Hematopoietic multipotent progenitor cell (in vitro differentiated cells): ENCODE results near the gene NOVA2. TPM values are rescaled to one million over a fixed set of nuclear protein-coding genes. Genes with fewer than 3 reads are reported as not detected.

ENCODE experiments used
- DNase-seq, 3 donors: peaks; one replicate each; pipeline ENCODE4 v3.0.0-alpha.2; 2011 to 2015; ENCODE audit warnings: low read depth in 2 of 3, low spot score in 2 of 3
- total RNA-seq: library from RNA; depleted of rRNA; stranded (reverse); fragments of >200 nt; gene quantifications from one replicate; pipeline ENCODE4 v1.2.3, GENCODE V29; 2012

NOVA2 gene
- total RNA-seq, 1 donor: not detected

DNA sequence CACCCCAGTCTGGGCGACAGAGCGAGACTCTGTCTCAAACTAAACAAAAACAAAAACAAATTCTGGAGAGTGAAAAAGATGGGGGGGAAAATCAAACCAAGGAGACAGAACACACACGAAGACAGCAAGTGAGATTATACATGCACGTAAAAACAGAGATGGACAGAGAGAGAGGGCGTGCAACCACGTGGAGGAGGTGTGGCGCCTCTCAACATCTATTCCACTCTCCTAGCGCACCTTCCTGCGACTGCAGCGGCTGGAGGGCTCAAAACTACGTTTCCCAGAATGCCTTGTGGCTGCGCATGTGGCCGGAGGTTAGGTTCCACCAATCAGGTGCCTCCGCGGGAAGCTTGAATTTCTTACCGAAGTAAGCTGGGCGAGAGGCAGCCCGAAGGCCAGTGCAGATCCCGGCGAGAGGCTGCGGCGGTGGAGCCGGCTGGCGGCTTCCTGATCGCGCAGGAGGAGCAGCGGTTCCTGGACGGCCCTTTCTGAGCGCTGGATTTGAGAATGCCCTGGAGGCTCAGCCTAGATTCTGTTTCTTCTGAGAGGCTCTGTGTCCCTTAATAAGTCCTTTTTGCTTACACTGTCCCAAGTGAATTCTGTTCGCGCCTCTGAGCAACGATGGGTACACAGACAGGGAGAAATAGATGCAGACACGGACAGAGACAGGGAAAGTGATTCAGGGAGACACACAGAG is 46.0 kb downstream of the NOVA2 start:
- peak; percentile 82 to 90 (median 85) for DNase-seq

- no peak for DNase-seq
Measured at GRCh38 chr19:45924891-45925447, 48.7 kb downstream of the NOVA2 start.

- no peak for DNase-seq
Measured at GRCh38 chr19:45922281-45922680, 51.4 kb downstream of the NOVA2 start.

GRCh38 chr19:45920458-45920857 is 53.2 kb downstream of the NOVA2 start:
- DNase-seq: peak in 1 of 3 donors; percentile 21

DNA sequence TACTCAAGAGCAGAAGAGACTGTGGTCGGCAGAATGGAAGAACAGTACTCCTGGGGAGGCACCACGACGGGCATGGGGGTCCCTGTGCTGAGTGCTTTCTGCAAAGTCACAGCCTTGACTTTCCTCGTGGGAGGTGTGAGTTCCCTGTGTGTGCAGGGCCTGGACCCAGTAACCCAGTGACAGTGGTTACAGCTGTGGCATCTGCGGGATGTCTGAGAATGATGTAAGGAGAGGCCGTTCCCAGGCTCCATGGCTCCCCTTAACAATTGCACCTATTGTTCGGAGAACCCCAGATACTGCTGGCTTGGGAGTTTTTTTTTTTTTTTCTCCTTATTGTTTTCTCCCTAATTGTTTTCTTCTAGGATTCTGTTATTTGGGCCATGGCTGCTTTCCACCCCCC is 54.0 kb downstream of the NOVA2 start:
- DNase-seq: no peak

DNA sequence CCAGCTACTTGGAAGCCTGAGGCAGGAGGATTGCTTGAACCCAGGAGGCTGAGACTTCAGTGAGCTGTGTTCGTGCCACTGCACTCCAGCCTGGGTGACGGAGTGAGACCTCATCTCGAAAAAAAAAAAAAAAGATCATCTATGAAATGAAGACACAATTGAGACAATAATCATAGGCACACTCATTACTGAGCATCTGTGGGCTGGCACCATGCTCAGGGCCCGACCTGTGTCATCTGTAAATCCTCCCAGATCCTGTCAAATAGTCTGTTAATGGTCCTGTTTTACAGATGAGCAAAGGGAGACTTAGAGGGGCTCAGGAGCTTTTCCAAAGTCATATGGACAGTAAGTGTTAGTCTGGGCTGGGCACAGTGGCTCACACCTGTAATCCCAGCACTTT is 54.9 kb downstream of the NOVA2 start:
- DNase-seq: no peak

- no peak for DNase-seq
Measured at GRCh38 chr19:45917421-45918091, 56.1 kb downstream of the NOVA2 start.

DNA sequence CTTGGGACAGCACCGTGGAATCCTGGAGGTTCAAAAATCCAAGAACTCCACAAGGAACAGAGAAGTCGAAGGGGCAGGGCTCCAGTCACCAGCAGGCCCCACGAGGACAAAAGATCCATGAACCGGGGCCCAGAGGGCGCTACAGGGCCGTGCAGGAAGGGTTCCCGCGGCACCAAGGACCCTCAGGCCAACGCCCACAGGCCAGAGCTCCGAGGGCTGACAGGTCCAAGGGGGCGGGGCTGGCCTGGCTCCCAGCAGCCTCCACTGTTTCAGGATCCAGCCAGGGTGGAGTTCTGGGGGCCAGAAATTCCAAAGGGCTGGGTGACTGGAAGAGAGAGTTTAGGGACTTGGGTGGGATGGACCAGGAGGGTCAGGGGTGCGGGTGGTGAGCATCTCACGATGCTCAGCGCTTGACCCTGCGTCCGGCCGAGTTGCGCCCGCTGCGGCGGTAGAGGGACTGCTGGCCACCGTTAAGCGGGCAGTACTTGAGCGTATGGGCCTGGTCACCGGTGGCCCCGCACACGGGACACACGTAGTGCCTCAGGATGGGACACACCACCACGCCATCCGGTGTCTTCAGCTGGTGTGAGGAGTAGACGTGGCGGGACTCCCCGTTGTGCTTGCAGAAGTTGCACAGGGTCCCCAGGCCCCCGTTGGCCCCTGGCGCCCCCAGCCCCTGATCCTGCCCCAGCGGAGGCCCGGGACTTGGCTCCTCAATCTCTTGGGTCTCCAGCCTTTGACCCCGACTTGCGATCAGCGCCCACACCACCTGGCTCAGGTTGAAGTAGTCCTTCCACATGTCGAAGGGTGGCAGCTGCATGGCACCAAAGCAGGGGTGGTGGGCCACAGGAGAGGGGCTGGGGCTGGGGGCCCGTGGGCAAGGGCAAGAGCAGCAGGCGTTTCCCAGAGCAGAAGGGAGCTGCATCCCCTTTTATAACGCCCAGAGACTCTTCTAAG is 59.5 kb downstream of the NOVA2 start, which contains the start of gene NANOS2:
TSS of gene NANOS2 (minus strand) at position 905 of the 957 bp plus-strand sequence. CDS start at position 820, 85 bp downstream.
- DNase-seq: no peak

GRCh38 chr19:45911291-45911690 is 62.4 kb downstream of the NOVA2 start:
- DNase-seq: no peak

DNA sequence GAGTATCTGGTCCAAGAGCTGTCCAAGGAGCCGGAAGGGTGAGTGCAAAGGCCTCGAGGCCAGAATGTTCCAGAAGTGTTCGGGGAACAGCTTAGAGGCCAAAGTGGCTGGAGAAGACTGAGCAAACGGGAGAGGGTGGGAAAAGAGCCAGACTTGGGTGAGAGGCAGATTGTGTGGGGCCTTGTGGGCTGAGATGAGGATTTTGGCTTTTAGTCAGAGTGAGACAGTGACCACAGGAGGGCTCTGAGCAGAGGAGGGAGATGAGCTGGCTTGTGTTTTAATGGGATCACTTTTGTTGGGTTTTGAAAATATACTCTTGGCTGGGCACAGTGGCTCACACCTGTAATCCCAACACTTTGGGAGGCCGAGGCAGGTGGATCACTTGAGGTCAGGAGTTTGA is 64.7 kb downstream of the NOVA2 start:
- DNase-seq: no peak

DNA sequence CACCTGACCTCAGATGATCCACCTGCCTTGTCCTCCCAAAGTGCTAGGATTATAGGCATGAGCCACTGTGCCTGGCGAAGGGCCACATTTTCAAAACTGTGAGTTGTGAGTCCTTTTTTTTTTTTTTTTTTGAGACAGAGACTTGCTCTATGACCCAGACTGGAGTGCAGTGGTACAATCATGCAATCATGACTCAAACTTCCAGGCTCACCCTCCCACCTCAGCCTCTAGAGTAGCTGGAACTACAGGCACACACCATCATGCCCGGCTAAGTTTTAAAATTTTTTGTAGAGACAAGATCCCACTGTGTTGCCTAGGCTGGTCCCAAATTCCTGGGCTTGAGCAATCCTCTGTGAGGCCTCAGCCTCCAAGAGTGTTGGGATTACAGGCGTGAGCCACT is 67.4 kb downstream of the NOVA2 start:
- no peak for DNase-seq

- no peak for DNase-seq
Measured at GRCh38 chr19:45905011-45905410, 68.7 kb downstream of the NOVA2 start.

DNA sequence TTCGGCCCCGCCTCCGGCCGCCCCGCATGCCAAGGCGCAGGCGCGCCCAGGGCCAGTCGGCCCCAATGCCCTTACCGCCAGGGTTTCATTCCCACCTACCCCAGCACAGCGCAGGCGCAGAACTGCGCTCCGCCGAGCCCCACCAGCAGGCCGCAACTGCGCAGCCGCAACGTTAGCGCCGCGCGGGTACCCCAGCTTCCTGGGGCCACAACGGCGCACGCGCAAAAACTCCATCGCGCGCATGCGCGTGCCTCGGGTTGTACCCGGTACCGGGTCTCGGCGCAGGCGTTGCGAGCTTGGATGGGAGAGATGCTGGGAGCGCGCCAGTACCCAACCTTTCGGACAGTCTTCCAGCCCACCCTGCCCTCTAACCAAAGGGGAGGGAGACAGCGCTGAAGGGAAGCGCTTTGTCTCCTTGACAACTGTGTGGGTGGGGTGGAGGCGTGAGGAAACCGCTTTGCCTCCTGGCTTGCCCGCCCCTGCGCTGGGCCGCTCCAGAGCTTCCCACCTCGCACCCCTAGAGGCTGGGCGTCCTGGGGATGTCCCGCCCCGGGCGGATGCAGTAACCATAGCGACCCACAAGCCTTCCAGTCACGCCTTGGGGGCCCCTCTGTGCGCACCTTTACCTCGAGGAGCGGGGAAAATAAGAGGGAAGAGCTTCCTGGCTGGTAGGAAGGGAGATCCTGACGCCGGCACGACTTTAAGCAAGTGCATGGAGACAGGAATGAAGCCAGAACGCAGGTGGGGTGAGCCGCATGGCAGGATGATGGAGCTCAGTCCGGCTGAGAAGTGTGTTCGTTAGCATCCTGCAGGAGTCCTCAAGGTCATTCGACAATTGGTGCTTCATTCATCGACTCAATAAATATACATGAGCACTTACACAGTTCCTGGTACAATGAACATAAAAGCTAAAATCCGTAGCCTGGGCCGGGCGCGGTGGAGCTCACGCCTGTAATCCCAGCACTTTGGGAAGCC is 70.7 kb downstream of the NOVA2 start:
- peak; percentile 97 to 100 (median 98) for DNase-seq

DNA sequence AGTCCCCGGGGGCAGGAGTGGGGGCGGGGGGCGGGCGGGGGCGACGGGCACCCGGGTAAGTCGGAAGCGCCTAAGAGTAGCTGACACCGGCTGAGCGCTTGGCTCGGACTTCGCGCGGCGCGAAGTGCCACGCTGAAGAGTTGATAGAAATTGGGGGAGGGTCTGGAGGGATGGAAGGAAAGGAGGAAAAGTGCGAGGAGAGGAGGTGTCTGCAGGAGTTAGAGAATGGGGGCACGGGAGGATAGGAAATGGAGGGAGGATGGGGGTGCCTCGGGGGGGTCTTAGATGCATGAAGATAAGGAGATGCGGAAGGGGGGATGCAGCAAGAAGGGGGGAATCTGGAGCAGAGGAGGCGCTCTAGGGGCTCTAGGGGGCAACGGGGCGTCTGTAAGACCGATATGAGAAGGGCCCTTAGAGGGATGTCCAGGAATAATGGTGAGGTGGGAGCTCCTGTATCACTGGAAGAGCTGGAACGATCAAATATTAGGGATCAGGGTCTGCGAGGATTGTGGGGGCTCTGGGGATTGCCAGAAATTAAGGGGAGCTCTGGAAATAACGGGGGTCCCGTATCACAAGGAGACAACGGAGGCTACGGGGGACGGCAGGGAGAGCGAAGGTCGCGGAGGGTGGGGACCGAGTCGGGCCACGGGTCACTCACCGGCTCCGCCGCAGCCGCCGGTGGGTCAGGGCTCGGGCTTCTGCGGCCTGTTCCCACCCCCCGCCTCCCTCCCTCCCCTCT is 71.6 kb downstream of the NOVA2 start, which contains the start of gene MYPOP:
TSS of gene MYPOP (minus strand) at position 702 of the 739 bp plus-strand sequence. CDS start 840 bp downstream, outside the sequence.
- DNase-seq: no peak

- peak in 2 of 3 donors; percentile 67 to 70 for DNase-seq
Measured at GRCh38 chr19:45901432-45901911, 72.2 kb downstream of the NOVA2 start.

DNA sequence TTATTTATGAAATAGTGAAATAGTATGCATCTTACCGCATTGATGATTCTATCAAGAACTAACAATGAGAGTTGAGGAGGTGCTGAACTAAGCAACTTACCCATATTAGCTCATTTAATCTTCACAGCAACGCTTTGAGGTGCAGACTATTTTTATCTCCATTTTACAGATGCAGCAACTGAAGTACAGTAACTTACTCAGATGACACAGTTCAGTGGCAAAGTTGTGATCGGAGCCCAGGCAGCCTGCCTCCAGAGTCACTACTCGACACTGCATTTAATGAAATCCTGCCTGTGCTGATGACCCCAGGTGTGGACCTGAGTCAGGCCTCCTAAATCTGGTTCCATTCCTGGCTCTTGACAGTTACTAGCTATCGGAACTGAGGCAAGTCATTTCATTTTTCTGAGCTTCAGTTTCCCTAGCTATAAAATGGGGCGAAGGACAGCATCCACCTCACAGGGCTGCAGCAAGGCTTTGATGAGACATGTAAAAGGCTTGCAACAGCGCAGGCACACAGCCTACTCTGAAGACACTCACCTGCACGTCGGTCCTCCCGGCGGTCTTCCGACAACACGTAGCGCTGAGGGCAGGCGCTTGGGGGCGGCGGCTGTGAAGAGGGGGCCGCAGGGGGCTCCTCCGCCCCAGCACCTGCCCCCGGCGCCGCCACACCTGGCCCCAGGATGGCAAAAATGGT is 72.8 kb downstream of the NOVA2 start:
- no peak for DNase-seq

DNA sequence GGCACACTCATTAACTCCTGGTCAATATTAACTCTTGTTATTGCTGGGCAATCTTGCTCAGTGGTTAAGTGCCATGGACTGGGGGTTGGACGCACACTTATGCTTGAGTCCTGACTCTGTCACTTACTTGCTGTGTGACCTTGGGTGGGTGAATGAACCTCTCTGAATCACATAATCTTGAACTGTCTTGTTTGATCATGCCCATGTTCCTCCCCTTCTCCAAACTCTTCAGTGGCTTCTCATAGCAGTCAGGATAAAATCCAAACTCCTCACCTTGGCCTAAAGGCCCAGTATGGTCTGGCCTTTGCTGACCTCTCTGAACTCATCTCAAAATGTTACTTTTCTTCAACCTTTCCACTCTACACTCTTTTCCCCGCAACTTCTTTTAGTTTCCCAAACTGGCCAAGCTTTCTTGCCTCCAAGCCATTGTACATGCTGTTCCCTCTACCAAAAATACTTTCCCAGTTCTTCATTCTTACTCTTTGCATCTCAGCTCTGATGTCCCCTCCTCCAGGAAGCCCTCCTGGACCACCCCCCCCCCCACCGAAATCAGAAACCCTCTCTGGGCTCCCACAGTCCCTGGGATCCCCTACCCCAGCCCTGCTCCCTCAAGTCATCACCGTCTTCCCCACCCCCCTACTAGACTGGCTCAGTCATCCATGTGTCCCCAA is 73.6 kb downstream of the NOVA2 start:
- no peak for DNase-seq
